HG02973 (cell line): ENCODE data around the gene PIP4K2A.

Experiments
- ATAC-seq: cut with Tn5 transposase; IDR thresholded peaks from one replicate; pipeline ENCODE4 v1.9.1; 2021; ENCODE audit warnings: moderate library complexity; ENCODE audit not compliant: unreplicated experiment

PIP4K2A gene

DNA sequence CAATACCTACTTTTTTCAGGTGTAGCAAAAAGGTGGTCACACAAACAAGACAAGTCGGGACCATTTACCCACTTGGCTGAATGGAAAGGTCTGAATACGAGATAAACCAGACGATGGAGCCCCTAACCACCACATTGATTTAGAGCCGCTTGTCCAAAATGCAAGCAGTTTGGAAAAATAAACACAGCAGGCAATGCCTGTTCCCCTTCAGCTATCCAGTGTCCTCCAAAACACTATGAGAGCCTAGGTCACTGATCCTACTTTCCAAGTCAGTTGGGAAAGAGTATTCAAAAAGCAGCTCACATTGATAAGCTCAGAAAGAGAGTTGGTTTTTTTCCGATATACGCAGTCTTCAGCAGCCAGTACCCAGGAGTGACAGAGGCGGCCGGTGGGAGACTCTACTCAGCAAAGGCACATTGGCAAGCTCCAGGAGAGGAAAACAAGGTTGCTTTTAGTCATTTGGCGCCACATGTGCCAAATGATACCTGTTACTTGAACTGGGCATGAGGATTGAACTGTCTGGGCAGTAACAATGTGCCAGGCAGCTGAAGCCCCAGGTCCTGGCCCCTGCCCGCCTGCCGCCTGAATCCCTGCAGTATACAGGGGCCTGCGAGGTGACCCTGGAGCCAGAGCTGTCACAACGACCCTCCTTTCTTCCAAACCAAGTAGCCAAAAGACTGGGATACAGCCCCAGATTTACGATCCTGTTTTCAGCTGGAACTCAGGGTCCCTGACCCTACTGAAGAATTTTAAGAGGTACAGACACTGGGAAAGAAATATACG, 109.8 kb downstream of the PIP4K2A start:
- ATAC-seq: no peak

DNA sequence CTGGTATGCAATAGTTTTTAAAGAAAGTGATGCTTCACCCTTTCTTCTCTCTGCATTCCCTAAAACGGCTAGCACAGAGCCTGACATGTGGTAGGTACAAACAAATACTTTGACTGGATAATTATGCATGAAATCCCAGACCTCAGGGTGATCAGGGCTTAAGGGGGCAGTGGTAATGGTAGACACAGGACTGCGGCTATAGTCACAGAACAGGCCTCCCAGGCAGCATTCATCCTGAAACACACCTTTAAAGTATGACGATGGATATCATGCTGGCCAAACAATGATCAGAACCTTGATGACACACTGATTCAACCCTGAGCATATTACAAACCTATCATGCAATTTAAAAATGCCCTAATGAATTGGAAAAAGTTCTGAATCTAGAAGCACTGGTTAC, 110.8 kb downstream of the PIP4K2A start:
- ATAC-seq: no peak

DNA sequence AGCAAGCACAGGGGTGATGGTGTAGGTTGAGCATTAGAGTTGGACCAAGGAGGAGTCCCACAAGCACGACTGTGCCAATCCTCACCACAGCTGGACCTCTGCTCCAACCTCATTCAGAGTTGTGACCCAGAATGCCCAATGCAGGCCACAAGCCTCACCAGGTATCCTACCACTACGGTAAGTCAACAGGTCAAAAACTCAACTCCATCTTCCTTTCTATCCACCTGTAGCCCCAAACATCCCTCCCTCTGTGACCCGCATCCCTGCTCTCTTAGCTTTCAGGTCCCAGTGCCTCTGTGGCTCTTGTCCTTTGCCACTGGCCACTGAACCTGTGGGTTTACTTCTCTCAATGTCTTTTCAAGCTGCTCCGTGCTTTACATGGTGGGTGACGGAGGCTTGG, 112.8 kb downstream of the PIP4K2A start:
- no peak for ATAC-seq

DNA sequence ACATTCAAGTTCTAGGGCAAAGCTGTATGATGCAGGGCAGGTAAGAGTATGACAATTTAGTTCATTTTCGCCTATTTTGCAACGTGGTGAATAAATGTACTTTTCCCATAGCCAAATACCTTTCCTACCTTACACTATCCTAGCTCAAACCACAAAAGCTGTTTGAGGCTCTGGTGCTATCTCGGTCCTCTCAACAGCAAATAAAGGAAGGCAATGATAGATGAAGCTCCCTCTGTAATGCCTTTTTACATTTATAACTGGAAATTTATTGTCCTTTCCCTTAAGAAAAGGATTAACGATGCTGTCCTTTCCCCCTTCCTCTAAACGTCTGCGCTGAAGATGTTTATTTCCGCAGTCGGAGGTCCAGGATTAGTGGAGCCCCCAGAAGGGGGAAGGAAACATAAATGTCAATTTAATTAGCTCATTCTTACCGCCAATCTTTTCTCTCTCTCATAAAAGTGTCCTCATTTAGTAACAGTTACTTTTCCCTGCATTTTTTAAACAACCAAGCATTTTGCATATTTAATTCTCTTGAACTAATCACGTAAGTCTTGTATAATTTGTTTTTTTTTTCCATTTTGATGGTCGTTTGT, 114.6 kb downstream of the PIP4K2A start:
- no peak for ATAC-seq

DNA sequence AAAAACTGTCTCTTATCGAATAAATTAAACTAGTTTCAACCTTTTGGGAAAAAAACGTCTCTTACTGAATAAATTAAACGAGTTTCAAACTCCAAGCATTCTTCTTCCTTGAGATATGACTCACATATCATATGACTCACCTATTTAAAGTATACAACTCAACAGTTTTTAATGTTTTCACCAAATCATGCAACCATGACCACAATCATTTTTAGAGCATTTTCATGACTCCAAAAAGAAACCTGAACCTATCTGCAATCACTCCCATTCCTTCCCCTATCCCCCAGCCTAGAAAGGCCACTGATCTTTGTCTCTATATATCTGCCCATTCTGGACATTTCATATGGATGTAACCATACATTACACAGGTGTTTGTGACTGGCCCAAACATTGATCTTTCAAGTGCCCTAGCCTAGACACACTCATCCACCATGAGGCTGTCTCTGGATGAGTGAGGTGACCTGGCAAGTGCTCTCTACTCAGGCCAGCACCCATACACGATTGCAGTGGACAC, 115.3 kb downstream of the PIP4K2A start:
- no peak for ATAC-seq

DNA sequence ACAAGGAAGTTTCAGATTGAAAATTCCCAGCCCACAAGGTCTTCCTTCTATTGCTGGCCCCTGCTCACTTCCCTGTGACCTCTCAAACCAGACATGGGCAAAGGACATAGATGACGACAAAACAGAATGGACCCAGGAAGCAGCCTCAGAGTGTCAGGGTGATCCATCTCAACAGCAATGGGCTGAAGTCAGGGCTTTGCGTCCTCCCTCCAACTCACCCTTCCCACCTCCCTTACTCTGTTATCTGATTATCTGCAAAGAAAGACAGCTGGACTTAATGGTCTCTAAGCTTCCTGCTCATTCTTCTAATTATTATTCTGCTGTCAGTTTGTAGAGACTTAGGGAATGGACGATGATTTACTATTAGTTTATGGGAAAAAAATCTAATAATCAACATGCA, 115.9 kb downstream of the PIP4K2A start:
- ATAC-seq: no peak

DNA sequence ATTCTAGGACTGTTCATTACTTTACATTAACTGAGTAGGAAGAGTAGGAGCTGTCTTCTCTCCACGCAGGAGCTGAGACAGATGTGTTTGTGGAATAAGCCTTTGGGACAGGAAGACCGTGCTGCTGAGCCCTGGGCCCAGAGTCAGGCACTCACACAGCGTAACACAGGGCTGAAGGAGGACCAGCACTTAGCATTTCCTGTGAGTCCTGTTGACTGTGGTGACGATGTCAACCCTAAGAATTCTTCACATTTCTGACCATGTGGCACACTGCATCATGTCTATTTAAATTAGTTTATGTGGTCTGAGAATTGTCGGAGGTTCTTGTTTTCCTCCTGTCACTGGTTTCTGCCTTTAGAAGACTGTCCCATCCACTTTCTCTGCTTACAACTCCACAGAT, 117.2 kb downstream of the PIP4K2A start:
- peak; percentile 63 for ATAC-seq

DNA sequence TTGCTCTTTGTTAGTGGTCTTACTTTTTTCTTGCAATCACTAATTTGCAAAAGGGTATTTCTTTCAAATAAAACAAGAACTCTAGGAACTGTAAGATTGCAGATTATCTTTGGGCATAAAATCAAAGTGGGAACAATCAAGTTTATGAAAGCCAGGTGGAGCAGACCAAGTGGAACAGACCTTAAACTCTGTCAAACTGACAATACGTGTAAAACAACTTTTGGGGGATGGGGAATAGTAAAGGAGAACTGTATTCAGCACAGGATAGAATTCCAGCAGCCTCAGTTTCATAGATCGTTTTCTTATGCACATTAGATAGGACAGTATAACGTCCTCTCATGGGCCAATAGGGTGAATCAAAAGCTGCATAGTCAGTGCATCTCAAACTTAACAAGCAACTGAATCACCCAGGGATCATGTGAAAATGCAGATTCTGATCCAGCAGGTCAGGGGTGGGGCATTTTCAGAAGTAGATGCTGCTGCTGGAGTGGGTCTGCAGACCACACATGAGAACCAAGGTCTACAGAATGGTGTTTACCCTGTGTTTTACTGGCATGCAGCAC, 120.7 kb downstream of the PIP4K2A start:
- no peak for ATAC-seq

DNA sequence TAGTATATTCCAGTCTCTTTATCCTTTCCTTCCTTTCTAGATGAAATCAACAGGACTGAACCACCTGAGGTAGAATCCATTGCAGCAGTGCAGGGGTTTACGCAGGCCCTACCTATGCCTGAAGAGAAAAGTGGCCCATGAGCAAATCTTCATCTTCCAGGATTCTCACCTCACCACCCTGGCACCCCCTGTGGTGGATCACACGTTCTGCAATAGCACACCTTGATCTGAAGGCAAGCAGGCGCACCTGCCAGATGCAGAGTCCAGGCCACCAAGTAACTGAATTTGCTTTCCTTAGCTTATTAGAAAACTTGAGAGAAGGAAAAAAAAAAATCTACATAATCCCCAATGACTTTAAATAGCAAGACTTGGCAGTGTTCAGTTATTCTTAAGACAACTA, 121.4 kb downstream of the PIP4K2A start:
- no peak for ATAC-seq

DNA sequence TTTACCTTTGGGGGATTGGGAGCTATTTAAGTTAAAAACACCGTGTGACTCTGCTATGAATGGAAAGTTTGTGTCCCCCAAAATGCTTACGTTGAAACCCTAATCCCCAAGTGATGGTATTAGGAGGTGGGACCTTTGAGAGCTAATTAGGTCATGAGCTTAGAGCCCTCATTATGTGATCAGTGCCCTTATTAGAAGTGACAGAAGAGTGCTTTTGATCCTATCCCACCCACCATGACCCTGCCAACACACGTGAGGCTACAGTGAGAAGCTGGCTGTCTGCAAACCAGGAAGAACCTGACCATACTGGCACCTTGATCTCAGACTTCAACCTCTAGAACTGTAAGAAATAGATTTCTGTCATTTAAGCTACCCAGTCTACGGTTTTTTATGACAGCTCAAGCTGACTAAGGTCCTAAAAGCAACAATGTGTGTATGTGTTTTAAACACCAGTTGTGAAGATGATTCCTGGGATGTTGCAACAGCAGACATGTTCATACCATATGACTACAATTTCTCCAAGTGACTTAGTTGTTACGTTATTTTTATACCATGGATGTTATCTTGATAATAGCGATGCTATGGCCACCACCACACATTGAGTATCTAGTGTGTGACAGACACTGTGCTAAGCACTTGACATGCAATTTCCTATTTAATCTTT, 124.4 kb downstream of the PIP4K2A start:
- no peak for ATAC-seq

DNA sequence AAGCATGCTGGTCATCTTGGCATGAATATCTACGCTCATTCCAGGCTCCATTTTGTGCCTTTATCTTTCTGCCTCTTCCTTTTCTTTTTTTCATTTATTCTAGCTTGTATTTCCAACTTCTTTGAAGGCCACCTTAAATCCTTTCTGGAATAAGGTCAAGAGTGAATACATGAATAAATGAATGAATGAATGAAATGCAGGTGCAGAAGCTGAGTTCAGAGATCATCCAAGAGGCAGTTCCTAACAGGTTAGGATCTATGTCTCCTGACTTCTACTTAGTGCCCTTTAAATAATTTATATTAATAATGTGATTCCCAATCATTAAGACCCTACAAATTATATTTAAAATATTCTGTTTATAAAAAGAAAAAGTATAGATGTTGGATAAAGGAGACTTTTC, 125.9 kb downstream of the PIP4K2A start:
- no peak for ATAC-seq

DNA sequence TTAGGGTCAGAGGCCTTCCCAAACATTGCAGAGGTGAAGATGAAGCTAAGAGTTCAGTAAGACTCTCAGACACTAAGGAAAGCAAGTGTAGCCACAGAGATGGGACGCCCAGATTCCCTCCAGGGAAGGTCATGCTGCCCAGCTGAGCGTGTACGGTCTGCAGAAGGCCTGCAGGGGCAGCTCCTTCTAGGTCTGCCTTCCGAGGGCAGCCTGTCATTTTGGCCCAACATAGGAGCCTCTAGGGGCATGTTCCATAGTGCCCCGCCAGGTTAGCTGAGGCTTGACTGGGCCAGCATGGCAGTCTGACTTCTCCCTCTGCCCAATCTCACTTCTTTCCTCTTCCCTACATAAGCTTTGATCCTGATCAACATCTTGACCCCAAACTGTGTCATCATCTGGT, 130.7 kb downstream of the PIP4K2A start:
- ATAC-seq: no peak

DNA sequence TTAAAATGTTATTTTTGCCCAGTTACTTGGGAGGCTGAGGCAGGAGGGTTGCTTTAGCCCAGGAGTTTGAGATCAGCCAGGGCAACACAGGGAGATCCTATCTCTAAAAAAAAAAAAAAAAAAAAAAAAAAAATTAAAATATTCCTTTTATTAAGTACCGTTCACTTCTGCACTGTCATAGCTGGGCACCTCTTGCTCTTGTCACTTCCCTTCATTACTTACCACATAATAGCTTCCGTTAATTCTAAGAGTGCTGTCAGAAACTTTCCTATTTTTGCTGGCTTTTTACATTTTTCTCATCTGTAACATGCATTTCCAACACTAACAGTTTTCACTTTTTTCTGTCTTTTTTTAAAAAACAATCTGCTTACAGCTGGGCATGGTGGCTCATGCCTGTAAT, 132.9 kb downstream of the PIP4K2A start:
- no peak for ATAC-seq

DNA sequence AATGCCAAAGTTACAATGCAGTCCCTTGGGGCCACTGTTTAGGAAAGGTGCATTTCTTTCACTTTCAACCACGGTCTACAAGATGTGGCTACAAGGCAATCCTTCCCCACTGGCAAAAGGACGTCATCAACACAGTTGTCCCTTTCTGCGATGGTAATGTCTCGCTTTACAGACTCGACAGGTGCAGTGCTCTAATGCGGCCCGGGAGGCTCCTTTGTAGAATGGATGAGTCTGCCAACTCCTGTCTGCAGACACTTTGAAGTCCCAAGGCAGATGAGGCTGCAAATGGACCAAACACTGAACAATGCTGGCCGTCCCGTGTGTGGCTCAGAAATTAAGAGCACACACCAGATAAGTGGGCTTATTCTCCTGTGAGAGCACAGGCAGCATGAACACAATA, 133.7 kb downstream of the PIP4K2A start:
- ATAC-seq: no peak

DNA sequence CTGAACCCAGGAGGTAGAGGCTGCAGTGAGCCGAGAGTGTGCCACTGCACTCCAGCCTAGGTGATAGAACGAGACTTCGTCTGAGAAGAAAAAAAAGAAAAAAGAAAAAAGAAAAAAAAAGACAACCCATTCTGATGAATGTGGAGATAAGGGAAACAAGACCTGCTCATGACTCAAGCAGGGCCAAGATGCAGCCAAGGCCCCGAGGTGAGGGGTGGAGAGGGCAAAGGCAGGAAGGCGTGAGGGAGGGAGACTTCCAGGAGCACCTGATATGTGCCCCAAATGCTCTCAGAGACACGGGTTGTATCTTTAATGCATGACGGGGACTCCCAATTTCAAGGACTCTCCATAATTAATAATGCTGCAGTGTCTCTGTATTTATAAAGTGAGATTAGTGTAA, 134.6 kb downstream of the PIP4K2A start:
- ATAC-seq: no peak

DNA sequence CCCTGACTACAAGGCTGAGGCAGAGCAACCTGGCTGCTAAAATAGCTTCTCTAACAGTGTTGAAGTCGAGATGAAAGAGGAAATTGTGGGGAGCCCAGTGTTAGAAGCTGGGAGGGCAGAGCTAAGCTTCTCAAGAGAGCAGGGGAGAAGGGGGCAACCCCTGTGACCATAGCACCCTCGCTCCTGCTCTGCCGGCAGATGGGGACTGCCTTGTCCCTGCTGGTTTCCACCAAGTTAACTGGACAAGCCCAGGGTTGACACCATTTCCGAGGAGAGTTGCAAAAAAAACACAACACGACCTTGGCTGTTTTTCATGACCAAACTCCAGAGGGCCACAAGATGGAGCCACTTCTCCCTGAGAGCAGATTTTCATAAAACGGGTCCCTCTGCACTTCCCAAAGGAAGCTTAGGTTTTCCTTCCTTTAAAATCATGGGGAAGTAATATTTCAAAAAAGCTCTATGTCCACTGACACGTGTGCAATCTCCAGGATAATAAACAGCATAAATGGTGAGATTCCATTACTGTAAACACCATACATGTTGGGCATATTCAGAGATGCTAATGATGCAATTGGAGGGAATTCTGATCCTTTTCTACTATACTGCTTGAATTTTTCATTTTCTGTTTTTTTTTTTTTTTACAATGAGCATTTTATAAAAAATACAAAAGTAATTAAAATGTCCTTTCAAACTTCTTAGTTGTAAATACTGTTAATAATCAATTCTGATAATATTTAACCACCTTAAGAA, 140.4 kb downstream of the PIP4K2A start:
- no peak for ATAC-seq

DNA sequence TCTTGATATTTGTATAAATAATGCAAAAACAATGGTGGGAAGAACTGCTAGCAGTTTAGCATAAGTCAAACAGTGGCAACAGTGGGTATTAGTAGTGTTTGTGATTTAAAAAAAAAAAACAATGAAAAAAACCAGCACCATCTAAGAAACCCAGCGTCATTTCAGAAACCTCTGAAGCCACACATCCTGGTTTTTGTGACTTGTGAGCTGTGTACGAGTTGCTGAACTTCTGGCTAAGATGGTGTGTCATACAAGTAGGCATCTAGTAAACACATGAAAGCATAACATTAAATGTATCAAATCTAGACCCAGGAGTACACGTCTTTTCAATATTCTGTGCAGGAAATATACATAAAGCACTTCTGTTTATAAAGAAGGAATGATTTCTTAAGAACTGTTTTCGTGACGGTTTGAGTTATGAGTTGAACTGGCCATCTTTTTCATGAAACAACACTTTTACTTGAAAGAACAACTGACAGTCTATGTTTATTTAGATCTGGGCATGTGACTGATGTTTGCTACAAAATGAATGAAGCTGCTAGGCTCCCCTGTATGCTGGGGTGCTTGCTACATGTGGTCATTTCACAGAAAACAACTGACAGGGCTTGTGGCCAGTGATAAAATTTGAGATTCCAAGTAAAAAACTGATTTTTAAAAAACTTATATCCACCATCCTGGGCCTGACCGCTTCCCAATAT, 143.5 kb downstream of the PIP4K2A start:
- no peak for ATAC-seq

DNA sequence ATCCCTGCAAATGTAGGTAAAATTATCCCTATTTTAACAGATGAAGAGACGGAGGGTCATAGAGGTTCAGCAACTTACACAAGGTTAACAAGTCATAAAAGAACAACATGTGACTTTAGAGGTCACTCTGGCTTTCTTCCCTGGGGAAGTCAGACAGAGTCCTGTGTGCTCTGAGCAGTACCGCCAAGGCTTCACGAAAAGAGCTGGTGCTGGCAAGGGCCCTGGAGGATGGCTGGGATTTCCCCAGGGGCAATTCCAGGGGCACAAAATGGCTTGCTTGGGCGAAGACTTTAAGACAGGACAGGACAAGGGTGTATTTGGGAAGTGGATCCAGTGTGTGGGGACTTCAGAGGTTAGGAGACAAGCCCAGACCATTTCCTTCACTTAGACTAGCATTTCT, 144.1 kb downstream of the PIP4K2A start:
- ATAC-seq: no peak

DNA sequence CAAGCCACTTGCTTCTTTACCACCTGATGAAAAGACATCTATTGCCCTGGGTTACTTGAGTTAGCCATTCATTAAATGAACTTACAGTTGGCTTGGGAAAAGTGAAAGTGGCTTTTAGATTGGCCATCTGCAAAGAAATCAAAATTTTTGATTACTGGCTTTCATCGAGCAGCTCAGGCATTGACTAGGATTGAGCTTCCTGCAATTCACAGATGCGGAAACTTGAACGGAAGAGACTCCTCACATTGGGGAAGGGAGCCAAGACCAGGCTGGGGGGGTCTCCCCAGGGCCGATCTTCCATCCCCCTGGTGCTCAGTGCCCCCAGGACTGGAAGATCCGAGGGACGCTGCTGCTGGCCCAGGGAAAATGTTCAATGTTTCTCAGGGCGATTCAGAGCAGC, 145.4 kb downstream of the PIP4K2A start:
- no peak for ATAC-seq

DNA sequence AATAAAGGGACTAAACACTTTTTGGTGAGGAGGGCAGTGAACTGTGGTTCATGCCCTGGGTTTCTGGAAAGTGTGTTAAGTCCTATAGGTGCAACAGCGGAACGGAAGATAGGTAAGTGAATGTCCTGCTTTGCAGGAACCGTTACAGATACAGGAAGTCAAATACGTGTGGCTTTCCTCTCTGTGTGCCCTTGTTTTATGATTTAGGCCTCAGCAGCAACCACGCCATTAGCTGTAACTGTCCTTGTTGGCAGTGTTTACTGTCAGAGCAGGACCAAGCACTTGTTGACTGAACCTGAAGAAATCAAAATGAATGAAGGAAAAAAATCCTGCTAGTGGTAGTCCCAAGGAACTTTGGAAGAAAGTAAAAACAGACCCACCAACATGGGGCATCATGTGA, 150.3 kb downstream of the PIP4K2A start:
- no peak for ATAC-seq

DNA sequence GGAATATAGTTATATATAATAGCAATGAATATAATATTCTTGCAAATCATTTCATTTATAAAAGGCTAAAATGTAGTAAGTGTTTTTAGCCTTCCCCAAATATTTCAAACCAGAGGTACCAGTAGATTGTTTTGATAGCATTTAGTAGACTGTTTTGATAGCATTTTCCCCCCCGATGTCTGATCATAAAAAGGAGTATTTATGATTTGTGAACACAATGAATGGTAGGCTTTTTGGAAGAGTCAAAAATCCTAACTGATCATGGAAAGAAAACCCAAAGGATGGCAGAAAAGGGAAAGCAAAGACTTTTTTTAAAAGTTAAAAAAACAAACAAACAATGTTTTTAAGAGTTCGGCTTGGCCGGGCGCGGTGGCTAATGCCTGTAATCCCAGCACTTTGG, 152.5 kb downstream of the PIP4K2A start:
- ATAC-seq: no peak
